Heart left ventricle (tissue), 16 donors: Measurements from ENCODE around the gene ANKRD52. TPM values are rescaled to one million over a fixed set of nuclear protein-coding genes. Genes with fewer than 3 reads are reported as not detected.

Experiments used
- ATAC-seq, 4 donors: fragments of 200-7000 bp; cut with Tn5 transposase; one replicate each; pipeline ENCODE4 v1.9.1; 2020 to 2022; ENCODE audit warnings: moderate library complexity in 4 of 4, mild to moderate bottlenecking in 3 of 4, moderate number of reproducible peaks in 1 of 4
- DNase-seq, 5 donors: peaks; one replicate each; pipeline ENCODE4 v3.0.0-alpha.2; 2020
- H3K27ac ChIP-seq, 12 donors: fragments of 200-600 bp; sonication (generic) in 4 of 12; one replicate each; pipeline versions ENCODE4 v1.5.0 to v1.8.0; 2016 to 2022; ENCODE audit warnings: mild to moderate bottlenecking in 2 of 12
- H3K27me3 ChIP-seq, 9 donors: fragments of 200-600 bp; sonication (generic) in 2 of 9; one replicate each; pipeline versions ENCODE4 v1.5.1 to v1.8.0; 2016 to 2022; ENCODE audit warnings: mild to moderate bottlenecking in 3 of 9
- H3K36me3 ChIP-seq, 9 donors: fragments of 200-600 bp; sonication (generic) in 2 of 9; one replicate each; pipeline versions ENCODE4 v1.5.0 to v1.8.0; 2018 to 2022; ENCODE audit warnings: mild to moderate bottlenecking in 2 of 9
- H3K4me1 ChIP-seq, 12 donors: fragments of 200-600 bp; sonication (generic) in 4 of 12; one replicate each; pipeline versions ENCODE4 v1.5.0 to v1.8.0; 2016 to 2022; ENCODE audit warnings: mild to moderate bottlenecking in 3 of 12
- H3K4me3 ChIP-seq, 12 donors: fragments of 200-600 bp; sonication (generic) in 4 of 12; one replicate each; pipeline versions ENCODE4 v1.5.0 to v1.8.0; 2017 to 2022; ENCODE audit warnings: mild to moderate bottlenecking in 9 of 12, moderate library complexity in 4 of 12
- H3K9me3 ChIP-seq, 12 donors: fragments of 200-600 bp; sonication (generic) in 4 of 12; one replicate each; pipeline versions ENCODE4 v1.5.0 to v1.8.0; 2016 to 2022; ENCODE audit warnings: mild to moderate bottlenecking in 1 of 12
- POLR2A ChIP-seq, 2 donors: fragments of 450-650 bp; IDR thresholded peaks; one replicate each; pipeline ENCODE4 v1.6.1; 2017; ENCODE audit warnings: antibody characterized with exemption in 2 of 2, mild to moderate bottlenecking in 2 of 2, moderate library complexity in 2 of 2
- WGBS, 4 donors: extraction: QIAGEN DNeasy Blood & Tissue Kit in 2 of 4; methylation state at CpG; one replicate each; pipeline versions ENCODE4 v1.1.5 to v1.1.7; 2013 to 2018; 5-methylcytosine and 5-hydroxymethylcytosine counted together
- intact Hi-C, 10 donors: fragments of 100-400 bp; cut with DNase I; formaldehyde crosslinking; loops; one replicate each; pipeline versions ENCODE4 v1.11.1 to v1.14.2; 2022
- polyA plus RNA-seq, 2 donors: library from polyadenylated mRNA; stranded (reverse); fragments of 200-250 nt; gene quantifications; one replicate each; pipeline ENCODE4 v1.2.3, GENCODE V29; 2013
- total RNA-seq, 9 donors: library from RNA; depleted of rRNA in 2 of 9; stranded (reverse); fragments of >200 nt in 2 of 9; fragmentation: NEBNext Ultra II Directional in 3 of 9; extraction: Animal tissue kit (Norgen Biotek cat#: 25700) in 3 of 9; gene quantifications; one replicate each; pipeline versions ENCODE4 v1.1.0 to v1.2.4, GENCODE V29; 2016 to 2023
- TF ChIP-seq, protein P1 (sequence below), 12 donors: fragments of 200-600 bp; sonication (generic) in 4 of 12; IDR thresholded peaks; one replicate each; pipeline versions ENCODE4 v1.5.0 to v1.8.0; 2018 to 2022; ENCODE audit warnings: antibody characterized with exemption in 12 of 12, mild to moderate bottlenecking in 5 of 12
- donor health status: ischemic (EF 13 %, LVEDD 7.1; RV severe dilation, severe dysfunction).
- donor health status: healthy with polysubstance abuse.
- donor health status: DM: no; HTN: yes; CAD: no.
- donor health status: DM: no; HTN: no; CAD: no.
- donor health status: ischemic (EF 25% LVEDD 6.9; RV normal size, moderate dysfunction).
- donor health status: ischemic (EF 25% LVEDD 5.7; RV mildly dilated, moderate dysfunction).
- donor health status: healthy.
- donor health status: DM: yes; HTN: yes; CAD: no.
- donor health status: ischemic (EF 35%, LVEDD 5.7; RV mildly dilated, moderate dysfunction).
- donor health status: nonischemic (EF 11% LVEDD 7.7; RV severe dilation, severe dysfunction).
- donor health status: DM: yes; HTN: yes; CAD: no.
- donor health status: PGD.
- donor health status: ischemic (EF 29% LVEDD 5.4; RV normal size, mild dysfunction).
- donor health status: nonischemic (EF 23%, LVEDD 6.1; RV moderate dilation, normal function).

ANKRD52 gene
- total and polyA plus RNA-seq, 11 donors: 12.2 to 40.6 (median 28.0) TPM

DNA sequence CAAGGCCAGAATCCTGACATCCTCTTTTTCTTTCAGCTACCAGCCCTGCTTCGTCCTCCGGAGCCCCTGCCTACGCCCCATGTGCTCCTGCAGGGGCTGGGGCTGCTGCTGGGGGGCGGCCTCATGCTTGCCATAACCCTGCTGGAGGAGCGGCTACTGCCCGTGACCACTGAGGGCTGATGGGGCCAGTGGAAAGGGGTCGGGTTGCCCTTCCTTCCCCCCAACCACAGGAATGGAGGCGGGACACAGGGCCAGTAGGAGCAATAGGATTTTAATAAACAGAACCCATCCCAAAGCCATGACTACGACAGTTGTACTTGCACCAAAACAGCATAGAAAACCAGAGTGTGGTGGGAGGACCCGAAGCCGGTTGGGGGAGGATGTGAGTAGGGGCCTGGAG, 20.6 kb downstream of the ANKRD52 start:
- Histone ChIP-seq H3K27me3 (no peaks in the 10 kb centered on the region), H3K36me3 (peaks cover 0 to 50% (median 32%) of the 10 kb centered on the region in 9 donors), H3K9me3 (no peaks in the 10 kb centered on the region), H3K27ac (no peak overlapping the region), H3K4me3 (no peak overlapping the region), H3K4me1 (no peaks in the 10 kb centered on the region)
- TF ChIP-seq, protein P1, sequence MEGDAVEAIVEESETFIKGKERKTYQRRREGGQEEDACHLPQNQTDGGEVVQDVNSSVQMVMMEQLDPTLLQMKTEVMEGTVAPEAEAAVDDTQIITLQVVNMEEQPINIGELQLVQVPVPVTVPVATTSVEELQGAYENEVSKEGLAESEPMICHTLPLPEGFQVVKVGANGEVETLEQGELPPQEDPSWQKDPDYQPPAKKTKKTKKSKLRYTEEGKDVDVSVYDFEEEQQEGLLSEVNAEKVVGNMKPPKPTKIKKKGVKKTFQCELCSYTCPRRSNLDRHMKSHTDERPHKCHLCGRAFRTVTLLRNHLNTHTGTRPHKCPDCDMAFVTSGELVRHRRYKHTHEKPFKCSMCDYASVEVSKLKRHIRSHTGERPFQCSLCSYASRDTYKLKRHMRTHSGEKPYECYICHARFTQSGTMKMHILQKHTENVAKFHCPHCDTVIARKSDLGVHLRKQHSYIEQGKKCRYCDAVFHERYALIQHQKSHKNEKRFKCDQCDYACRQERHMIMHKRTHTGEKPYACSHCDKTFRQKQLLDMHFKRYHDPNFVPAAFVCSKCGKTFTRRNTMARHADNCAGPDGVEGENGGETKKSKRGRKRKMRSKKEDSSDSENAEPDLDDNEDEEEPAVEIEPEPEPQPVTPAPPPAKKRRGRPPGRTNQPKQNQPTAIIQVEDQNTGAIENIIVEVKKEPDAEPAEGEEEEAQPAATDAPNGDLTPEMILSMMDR (IDR thresholded peaks at IDR 0.05): no peak
- intact Hi-C loops: no loop called here
- ATAC-seq: no peak
- DNase-seq: peak in 1 of 5 donors; percentile 24
- WGBS, 4 donors: 76 to 83% (median 80%) methylated on average over 11 of the region's 11 CpGs

DNA sequence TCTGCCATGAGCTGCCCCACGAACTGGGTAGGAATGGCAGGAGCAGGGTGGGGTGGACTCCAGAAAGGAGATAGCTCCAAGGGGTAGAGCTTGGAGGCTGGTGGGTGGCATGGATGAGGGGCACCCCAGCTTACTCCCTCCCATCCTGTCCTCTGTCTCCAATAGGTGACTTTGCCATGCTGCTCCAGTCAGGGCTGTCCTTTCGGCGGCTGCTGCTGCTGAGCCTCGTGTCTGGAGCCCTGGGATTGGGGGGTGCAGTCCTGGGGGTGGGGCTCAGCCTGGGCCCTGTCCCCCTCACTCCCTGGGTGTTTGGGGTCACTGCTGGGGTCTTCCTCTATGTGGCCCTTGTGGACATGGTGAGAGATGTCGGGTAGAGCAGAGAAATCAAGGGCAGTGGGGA, 21.2 kb downstream of the ANKRD52 start:
- intact Hi-C loops: no loop called here
- no peak overlapping the region for H3K4me3 ChIP-seq
- DNase-seq (peak in 1 of 5 donors; percentile 21), ATAC-seq (peak in 2 of 4 donors; percentile 5 to 6)
- H3K9me3 ChIP-seq: no peaks in the 10 kb centered on the region
- no peaks in the 10 kb centered on the region for H3K27me3 ChIP-seq
- no peak for TF ChIP-seq POLR2A (IDR thresholded peaks at IDR 0.05)
- TF ChIP-seq, protein P1 (IDR thresholded peaks at IDR 0.05): no peak
- H3K4me1 ChIP-seq: no peaks in the 10 kb centered on the region
- H3K27ac ChIP-seq: no peak overlapping the region
- H3K36me3 ChIP-seq: peaks cover 0 to 44% (median 27%) of the 10 kb centered on the region in 9 donors
- WGBS, 4 donors: 73 to 88% (median 74%) methylated on average over 1 to 5 of the region's 5 CpGs

DNA sequence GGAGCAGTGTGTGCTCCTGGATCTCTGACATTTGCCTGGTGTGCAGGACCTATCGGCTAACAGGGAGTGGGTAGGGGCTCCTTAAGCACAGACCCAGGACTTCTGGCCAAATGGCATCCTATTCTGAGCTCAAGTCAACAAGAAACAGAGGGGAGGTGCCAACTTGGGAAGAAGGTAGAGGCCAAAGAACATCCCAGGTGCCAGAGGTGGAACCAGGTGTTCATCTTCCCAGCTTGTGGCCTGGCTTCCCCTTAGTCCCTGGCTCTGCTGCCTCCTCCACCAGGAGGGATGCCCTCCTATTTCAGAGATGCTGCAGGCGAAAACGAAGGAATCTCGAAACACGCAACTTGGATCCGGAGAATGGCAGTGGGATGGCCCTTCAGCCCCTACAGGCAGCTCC, 22.1 kb downstream of the ANKRD52 start:
- H3K9me3 ChIP-seq: no peaks in the 10 kb centered on the region
- intact Hi-C loops: no loop called here
- H3K27me3 ChIP-seq: no peaks in the 10 kb centered on the region
- no peaks in the 10 kb centered on the region for H3K4me1 ChIP-seq
- peaks cover 0 to 35% (median 18%) of the 10 kb centered on the region in 9 donors for H3K36me3 ChIP-seq
- DNase-seq: no peak
- no peak for ATAC-seq
- TF ChIP-seq, protein P1 (IDR thresholded peaks at IDR 0.05): no peak
- TF ChIP-seq POLR2A (IDR thresholded peaks at IDR 0.05): no peak
- no peak overlapping the region for H3K27ac ChIP-seq
- WGBS, 4 donors: 94 to 98% (median 95%) methylated on average over 6 of the region's 6 CpGs
- no peak overlapping the region for H3K4me3 ChIP-seq

DNA sequence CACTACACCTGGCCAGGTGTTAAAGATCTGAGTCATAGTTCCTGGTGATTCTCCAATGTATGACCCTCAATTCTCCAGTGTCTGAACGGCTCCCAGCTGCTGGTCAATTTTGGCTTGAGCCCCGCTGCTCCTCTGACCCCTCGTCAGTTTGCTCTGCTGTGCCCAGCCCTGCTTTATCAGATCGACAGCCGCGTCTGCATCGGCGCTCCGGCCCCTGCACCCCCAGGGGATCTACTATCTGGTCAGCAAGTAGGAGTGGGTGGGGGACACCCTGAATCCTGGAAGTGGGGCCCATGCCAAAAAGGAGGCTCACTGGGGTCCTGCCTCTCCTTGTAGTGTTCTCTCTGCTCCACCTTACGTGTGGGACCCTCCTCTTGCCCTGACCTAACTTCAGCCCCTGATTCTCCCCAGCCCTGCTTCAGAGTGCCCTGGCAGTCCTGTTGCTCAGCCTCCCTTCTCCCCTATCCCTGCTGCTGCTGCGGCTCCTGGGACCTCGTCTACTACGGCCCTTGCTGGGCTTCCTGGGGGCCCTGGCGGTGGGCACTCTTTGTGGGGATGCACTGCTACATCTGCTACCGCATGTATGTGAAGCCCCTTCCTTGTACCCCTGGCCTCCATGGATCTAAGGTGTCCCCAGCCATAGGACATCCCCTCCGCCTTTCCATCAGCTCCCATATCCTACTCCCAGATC, 23.3 kb downstream of the ANKRD52 start:
- Histone ChIP-seq H3K27me3 (no peaks in the 10 kb centered on the region), H3K27ac (no peak overlapping the region), H3K36me3 (peaks cover 0 to 23% (median 6%) of the 10 kb centered on the region in 9 donors), H3K9me3 (no peaks in the 10 kb centered on the region), H3K4me3 (no peak overlapping the region), H3K4me1 (no peaks in the 10 kb centered on the region)
- TF ChIP-seq, protein P1 (IDR thresholded peaks at IDR 0.05): no peak
- TF ChIP-seq POLR2A (IDR thresholded peaks at IDR 0.05): no peak
- intact Hi-C loops: no loop called here
- 67 to 88% (median 71%) methylated on average over 7 to 16 of the region's 16 CpGs for WGBS, 4 donors
- no peak for ATAC-seq
- DNase-seq: peak in 1 of 5 donors; percentile 47
